ENCODE measurements around the gene SLC12A7.

The SLC12A7 gene

DNA sequence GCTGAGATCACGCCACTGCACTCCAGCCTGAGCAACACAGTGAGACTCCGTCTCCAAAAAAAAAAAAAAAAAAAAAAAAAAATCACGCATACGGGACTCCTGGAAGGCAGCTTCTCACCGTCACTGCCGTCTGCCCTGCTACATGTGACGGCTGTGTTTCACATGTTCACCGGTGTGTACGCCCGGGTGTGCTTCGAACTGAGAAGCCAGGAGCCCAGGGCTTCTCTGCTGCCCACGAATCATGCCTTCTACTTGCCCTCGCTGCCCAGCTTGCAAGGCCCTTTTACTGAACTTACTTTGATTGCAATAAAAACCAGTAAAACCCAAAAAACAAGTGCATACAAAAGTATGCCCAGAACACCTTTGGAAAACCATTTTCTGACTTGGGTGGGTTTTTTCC lies 109.0 kb downstream of the SLC12A7 start:
- DNase-seq: peak in 1 of 2 donors; percentile 6

DNA sequence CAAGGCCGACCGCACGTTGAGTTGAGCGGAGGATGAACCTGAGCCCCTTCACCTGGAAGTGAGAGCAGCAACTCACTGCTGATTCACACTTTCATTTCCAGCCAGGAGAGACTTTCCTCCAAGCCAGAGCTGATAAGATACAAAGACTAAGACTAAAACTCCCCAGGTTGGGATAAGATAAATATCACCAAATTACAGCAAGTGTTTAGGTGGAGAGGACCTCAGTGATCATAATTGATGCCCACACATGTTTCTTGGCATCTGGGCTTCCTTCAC lies 109.7 kb downstream of the SLC12A7 start:
- DNase-seq: no peak

DNA sequence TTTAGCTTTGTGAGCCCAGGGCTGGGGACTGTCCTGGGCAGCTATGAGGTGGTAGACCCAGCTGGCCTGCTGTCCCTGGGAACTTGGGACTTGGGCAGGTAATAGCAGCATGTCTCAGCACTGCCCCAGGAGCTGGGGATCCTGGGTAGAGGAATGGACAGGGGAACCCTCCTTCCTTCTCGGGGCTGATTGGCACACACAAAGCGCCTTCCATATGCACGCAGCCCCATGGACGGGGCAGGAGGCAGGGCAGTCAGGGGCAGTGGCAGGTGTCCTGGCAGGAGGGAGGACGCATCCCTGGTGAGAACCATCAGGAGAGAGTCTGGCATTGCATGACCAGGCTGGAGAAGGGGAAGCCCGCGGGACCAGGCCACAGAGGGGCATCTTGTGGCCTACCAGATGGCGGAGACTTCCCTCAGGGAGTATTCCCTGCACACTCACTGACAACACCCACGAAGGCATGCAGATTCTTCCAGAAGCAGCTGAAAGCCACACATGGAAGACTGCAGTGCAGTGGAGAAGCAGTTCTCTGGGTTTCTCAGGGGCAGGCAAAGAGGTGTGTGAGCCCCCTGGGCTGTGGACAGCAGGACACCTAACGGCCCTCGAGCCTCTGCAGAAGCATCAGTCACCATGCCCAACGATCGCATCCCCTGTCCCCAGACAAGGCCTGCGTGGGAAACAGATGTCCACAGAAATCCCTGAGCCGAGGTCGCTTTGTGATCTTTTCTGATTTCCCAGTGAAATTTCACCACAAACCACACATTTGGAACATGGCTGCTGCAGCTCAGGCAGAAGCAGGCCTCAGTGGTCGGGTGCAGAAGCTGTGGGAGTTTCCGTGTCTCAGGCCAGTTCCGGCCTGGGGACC lies 110.2 kb downstream of the SLC12A7 start:
- DNase-seq: peak in 1 of 2 donors; percentile 7

DNA sequence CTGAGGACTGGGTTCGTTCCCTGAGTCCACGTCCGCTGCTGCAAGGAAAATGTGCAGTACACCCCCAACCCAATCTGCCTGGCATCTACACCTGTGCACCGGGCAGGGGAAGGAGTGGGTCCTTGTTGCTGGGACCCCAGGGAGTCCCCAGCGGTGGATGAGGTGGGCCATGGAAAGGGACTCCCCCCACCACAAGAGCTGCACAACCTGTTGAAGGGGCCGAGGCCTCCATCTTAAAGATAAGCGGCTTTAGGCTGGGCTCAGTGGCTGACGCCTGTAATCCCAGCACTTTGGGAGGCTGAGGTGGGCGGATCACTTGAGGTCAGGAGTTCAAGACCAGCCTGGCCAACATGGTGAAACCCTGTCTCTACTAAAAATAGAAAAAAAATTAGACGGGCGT lies 111.0 kb downstream of the SLC12A7 start:
- peak in 1 of 2 donors; percentile 2 for DNase-seq
